HL-60 (cell line): ENCODE measurements around the gene BUD31.

Experiments
- CTCF ChIP-seq: IDR thresholded peaks from one replicate; pipeline ENCODE4 v1.5.1; 2011; ENCODE audit warnings: low read length, control low read depth, inconsistent platforms; ENCODE audit not compliant: insufficient read depth
- GABPA ChIP-seq: IDR thresholded peaks from 2 replicates; pipeline ENCODE4 v1.6.1; 2012; ENCODE audit warnings: low read depth
- POLR2AphosphoS5 ChIP-seq: IDR thresholded peaks from 2 replicates; pipeline ENCODE4 v1.6.1; 2012; ENCODE audit warnings: low read depth
- TF ChIP-seq, protein P1 (sequence below): IDR thresholded peaks from 2 replicates; pipeline ENCODE4 v1.6.1; 2012; ENCODE audit warnings: low read depth; ENCODE audit not compliant: insufficient replicate concordance

DNA sequence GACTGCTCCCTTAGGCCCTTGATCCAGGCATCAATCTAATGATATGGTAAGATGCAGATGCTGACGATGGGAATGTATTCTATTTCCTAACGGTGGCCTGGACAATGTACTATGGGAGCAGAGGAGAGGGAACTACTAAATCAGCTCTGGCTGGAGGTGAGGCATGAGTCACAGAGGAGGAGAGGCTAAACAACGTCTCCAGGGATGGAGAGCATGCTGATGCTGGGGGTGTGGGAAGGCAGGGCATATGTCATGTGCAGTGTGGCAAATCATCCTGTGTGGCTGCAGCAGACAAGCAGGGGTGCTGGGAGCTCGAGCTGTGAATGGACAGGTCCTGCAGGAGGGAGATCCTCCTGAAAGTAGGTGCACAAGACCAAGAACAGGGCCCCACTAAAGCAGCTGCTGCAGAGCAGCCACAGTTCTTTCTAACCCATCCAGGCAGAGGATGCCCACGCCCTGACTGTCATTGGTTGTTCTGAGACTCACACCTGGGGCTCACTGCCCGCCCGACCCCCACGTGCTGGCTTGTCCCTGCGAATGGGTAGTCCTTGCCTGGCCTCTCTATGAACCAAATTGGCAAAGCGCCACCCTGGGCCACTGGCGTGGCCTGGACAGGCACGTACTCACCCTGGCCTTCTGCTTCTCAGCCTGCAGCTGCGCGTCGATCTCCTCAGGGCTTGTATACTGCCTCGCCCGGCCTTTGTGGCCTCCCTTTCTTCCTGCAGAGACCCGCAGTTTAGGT is 4.4 kb upstream of the BUD31 start:
- TF ChIP-seq CTCF: no peak
- TF ChIP-seq GABPA: no peak
- no peak for TF ChIP-seq POLR2AphosphoS5
- TF ChIP-seq, protein P1, sequence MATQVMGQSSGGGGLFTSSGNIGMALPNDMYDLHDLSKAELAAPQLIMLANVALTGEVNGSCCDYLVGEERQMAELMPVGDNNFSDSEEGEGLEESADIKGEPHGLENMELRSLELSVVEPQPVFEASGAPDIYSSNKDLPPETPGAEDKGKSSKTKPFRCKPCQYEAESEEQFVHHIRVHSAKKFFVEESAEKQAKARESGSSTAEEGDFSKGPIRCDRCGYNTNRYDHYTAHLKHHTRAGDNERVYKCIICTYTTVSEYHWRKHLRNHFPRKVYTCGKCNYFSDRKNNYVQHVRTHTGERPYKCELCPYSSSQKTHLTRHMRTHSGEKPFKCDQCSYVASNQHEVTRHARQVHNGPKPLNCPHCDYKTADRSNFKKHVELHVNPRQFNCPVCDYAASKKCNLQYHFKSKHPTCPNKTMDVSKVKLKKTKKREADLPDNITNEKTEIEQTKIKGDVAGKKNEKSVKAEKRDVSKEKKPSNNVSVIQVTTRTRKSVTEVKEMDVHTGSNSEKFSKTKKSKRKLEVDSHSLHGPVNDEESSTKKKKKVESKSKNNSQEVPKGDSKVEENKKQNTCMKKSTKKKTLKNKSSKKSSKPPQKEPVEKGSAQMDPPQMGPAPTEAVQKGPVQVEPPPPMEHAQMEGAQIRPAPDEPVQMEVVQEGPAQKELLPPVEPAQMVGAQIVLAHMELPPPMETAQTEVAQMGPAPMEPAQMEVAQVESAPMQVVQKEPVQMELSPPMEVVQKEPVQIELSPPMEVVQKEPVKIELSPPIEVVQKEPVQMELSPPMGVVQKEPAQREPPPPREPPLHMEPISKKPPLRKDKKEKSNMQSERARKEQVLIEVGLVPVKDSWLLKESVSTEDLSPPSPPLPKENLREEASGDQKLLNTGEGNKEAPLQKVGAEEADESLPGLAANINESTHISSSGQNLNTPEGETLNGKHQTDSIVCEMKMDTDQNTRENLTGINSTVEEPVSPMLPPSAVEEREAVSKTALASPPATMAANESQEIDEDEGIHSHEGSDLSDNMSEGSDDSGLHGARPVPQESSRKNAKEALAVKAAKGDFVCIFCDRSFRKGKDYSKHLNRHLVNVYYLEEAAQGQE: no peak
